Spinal cord (tissue), 10 donors: Measurements from ENCODE around the gene MAD2L1. TPM values are rescaled to one million over a fixed set of nuclear protein-coding genes. Genes with fewer than 3 reads are reported as not detected.
A peak's percentile ranks its signal among the peaks of the same experiment; 100 is the strongest.

Experiments used
- DNase-seq, 6 donors: peaks; one replicate each; pipeline versions ENCODE4 v3.0.0 to v3.0.0-alpha.2; 2013 to 2015; ENCODE audit warnings: low spot score in 6 of 6, low read depth in 4 of 6
- H3K27ac ChIP-seq: one replicate; pipeline ENCODE4 v1.5.1; 2013; ENCODE audit warnings: low read depth, low read length, control low read depth
- H3K27me3 ChIP-seq: one replicate; pipeline ENCODE4 v1.6.1; 2013; ENCODE audit warnings: low read length; ENCODE audit not compliant: control insufficient read depth, insufficient read depth
- H3K36me3 ChIP-seq: one replicate; pipeline ENCODE4 v1.6.1; 2013; ENCODE audit warnings: low read length; ENCODE audit not compliant: control insufficient read depth, insufficient read depth
- H3K4me1 ChIP-seq: one replicate; pipeline ENCODE4 v1.6.1; 2013; ENCODE audit warnings: low read length; ENCODE audit not compliant: control insufficient read depth, insufficient read depth
- H3K4me3 ChIP-seq: one replicate; pipeline ENCODE4 v1.5.1; 2013; ENCODE audit warnings: low read depth, low read length, control low read depth
- H3K9me3 ChIP-seq: one replicate; pipeline ENCODE4 v1.6.1; 2013; ENCODE audit warnings: low read length; ENCODE audit not compliant: control insufficient read depth, insufficient read depth
- WGBS: methylation state at CpG from one replicate; pipeline ENCODE4 v1.1.5; 2013; ENCODE audit warnings: missing lambda C conversion rate; ENCODE audit not compliant: insufficient coverage; 5-methylcytosine and 5-hydroxymethylcytosine counted together
- polyA plus RNA-seq, 2 donors: library from polyadenylated mRNA; unstranded; fragments of 120-200 nt; gene quantifications; one replicate each; pipeline ENCODE4 v1.2.1, GENCODE V29; 2013; ENCODE audit not compliant: insufficient read length in 2 of 2
- total RNA-seq, 2 donors: library from RNA; depleted of rRNA in 1 of 2; stranded (reverse); fragments of 120-200 nt in 1 of 2; fragments of >200 nt in 1 of 2; gene quantifications; one replicate each; pipeline versions ENCODE4 v1.2.3 to v1.2.4, GENCODE V29; 2013 to 2014
- donor health status: healthy.

The MAD2L1 gene
- total and polyA plus RNA-seq, 4 donors: 14.4 to 25.3 (median 18.7) TPM

DNA sequence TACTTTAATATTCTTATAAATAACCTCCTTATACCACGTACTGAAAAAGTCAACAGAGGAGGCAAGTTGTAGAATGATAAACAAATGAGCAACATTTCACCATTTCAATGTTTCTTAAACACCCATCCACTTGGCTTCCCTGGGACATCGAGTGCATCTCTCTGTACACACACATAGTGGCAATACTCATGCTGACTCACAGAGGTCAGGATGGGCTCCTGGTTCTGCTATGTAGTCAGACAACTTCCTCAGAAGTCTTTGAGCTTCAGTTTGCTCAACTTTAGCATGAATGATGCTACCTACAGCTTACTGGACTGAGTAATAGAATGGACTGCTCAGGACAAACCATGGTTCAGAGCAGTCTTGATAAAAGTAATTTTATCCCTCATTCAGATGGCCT is 56.9 kb downstream of the MAD2L1 start:
- no peaks in the 10 kb centered on the region for H3K4me1 ChIP-seq
- WGBS: 67% methylated on average over 1 of the region's 2 CpGs

DNA sequence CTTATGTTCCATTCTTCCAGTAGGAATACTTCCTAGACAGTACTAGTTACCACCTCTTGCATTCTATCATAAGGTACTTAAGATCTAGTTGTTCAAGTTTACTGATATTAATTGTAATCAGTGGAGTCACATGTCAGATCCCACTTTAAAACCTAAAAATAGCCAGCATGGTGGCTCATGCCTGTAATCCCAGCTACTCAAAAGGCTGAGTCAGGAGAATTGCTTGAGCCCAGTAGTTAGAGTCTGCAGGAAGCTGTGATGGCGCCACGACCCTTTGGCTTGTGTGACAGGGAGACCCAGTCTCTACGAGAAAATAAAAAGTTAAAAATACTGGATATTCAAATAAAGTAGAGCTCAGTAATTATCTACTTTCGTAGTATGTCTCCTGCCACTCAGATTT is 57.7 kb downstream of the MAD2L1 start:
- H3K36me3 ChIP-seq: no peaks in the 10 kb centered on the region
- WGBS: 100% methylated on average over 1 of the region's 4 CpGs
- no peaks in the 10 kb centered on the region for H3K4me1 ChIP-seq
- no peak overlapping the region for H3K4me3 ChIP-seq
- no peak for DNase-seq
- H3K27ac ChIP-seq: no peak overlapping the region
- no peaks in the 10 kb centered on the region for H3K9me3 ChIP-seq
- no peaks in the 10 kb centered on the region for H3K27me3 ChIP-seq

More for the DNA sequence above, 56.9 kb downstream of the MAD2L1 start:
- H3K4me3 ChIP-seq: no peak overlapping the region
- H3K27me3 ChIP-seq: no peaks in the 10 kb centered on the region
- no peaks in the 10 kb centered on the region for H3K36me3 ChIP-seq
- no peak overlapping the region for H3K27ac ChIP-seq
- no peak for DNase-seq
- no peaks in the 10 kb centered on the region for H3K9me3 ChIP-seq

DNA sequence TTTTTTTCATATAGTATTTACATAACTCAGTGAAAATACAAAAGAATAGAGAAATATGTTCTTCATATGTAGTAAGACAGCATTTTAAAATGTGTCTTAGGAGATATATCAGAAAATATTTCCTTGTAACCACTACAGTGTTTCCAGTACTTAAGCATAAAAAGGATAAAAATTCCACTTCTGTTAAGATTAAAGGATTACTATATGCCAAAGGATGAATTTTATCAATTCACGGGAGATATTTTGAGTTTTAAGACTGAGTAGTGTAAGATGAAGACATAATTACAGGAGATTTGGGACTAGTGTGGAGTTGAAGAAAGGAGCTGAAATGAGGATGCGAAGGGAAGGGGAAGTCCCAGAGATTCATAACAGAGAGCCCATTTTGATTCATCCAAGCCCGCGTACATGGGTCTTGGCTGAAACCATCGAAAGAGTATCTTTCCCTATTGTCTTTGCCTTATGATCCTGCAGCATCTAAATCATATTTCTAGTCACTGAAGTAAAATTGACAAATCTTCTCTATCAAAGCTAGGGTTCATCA is 58.7 kb downstream of the MAD2L1 start:
- Histone ChIP-seq H3K27me3 (no peaks in the 10 kb centered on the region), H3K4me3 (no peak overlapping the region), H3K9me3 (no peaks in the 10 kb centered on the region), H3K27ac (no peak overlapping the region), H3K36me3 (no peaks in the 10 kb centered on the region), H3K4me1 (no peaks in the 10 kb centered on the region)
- DNase-seq: no peak
- 87% methylated on average over 3 of the region's 5 CpGs for WGBS

DNA sequence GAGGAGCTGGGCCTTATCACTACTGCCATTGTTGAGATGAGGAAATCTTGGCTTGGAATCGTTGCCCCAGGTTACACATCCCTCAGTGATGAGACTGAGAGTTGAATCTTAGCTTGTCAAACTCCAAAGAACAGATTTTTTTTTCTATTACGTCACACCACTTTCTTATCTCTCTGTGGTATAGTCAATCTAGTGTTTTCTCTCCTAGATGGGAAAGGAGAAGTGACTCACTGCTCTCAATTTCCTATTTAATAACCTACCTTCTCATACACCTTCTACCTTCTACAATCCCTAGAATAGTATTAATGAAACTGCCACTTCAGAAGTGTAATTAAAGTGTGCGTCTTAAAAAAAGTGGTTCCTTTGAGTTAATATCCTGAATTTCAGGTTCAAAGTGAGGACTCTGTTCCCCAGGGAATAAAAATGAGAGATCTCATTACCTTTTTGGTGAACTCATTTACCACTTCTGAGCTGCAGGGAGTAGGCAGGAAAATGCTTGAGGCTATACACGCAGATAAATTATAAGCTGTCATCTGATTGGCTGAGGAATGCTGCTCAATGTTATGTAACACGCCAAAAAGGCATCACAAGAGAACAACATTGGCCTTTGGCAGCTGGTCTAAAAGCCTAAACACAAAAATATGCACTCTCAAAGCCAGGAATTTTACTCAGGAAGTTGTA is 59.3 kb downstream of the MAD2L1 start:
- no peak overlapping the region for H3K27ac ChIP-seq

More for the DNA sequence above, 59.3 kb downstream of the MAD2L1 start:
- Histone ChIP-seq H3K27me3 (no peaks in the 10 kb centered on the region), H3K9me3 (no peaks in the 10 kb centered on the region), H3K36me3 (no peaks in the 10 kb centered on the region), H3K4me1 (no peaks in the 10 kb centered on the region), H3K4me3 (no peak overlapping the region)
- no CpG with 5 or more reads among the region's 5 CpGs for WGBS
- peak in 1 of 6 donors; percentile 58 for DNase-seq
